ENCODE measurements around the gene PIP4P1. TPM values are rescaled to one million over a fixed set of nuclear protein-coding genes. Genes with fewer than 3 reads are reported as not detected.

PIP4P1 gene
- total and polyA plus RNA-seq, 2 of the 13 experiments (the other 11 are each of a cell fraction or from before 2014, with no cell fraction given), result 33.4 to 47.0 TPM

DNA sequence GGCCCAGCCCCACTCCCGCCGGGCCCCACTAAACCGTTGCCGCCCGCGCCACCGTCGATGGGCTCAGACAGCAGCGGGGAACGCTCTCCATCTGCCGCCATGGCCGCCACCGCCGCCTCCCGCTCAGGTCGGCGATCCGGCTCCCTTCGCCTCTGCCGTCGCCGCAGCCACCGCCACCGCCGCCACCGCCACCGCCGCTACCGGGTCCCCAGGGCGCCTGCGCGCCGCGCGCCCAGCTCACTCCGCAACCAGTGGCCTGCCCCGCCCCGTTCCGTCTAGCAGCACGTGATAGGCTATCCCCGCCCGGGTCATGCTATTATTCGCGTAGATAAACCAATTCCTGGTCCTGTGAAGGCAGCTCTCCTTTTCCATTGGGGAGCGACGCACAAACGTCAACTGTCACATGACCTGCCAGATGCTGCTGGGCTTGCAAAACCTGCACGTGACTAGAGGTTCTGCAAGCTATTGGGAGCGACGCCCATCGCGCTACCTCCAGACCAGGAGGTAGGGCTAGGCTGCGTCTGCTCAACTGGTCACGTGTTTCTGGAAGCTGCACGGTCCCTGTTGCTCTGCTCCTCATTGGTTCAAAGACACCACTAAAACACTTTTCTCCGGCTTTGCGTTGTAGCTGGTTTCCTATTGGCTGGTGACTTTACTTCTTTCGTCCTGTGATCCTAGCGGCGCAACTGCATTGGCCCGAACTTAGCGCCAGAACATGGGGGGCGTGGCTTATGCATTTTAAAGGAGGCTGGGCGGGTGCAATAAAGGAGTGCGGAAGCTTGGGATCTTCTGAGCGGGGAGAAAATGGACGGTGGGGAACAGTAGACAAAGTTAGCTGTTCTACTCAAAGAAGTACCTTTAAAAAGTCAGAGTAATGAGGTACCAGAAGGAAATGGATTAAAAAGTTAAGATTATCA lies at the start of gene PIP4P1 (continued):
- TF ChIP-seq RFX3 (CRISPR knock-in tag; IDR thresholded peaks at IDR 0.05), result no peak
- TF ChIP-seq ZFAT (CRISPR knock-in tag; conservative IDR thresholded peaks at IDR 0.05), result no peak
- peak; percentile 85 for TF ChIP-seq TBX3 (IDR thresholded peaks at IDR 0.05; ENCODE audit: borderline replicate concordance)
- TF ChIP-seq ZNF567 (CRISPR knock-in tag; IDR thresholded peaks at IDR 0.05; ENCODE audit: borderline replicate concordance), result 0 out of 2 replicates have a peak, but pooled peaks have one; percentile 72
- TF ChIP-seq ZNF619 (CRISPR knock-in tag; IDR thresholded peaks at IDR 0.05), result no peak
- TF ChIP-seq ZFP37 (CRISPR knock-in tag; IDR thresholded peaks at IDR 0.05; ENCODE audit: borderline replicate concordance), result peak; percentile 97
- TF ChIP-seq ZNF20 (CRISPR knock-in tag; IDR thresholded peaks at IDR 0.05), result no peak
- TF ChIP-seq, protein P1, sequence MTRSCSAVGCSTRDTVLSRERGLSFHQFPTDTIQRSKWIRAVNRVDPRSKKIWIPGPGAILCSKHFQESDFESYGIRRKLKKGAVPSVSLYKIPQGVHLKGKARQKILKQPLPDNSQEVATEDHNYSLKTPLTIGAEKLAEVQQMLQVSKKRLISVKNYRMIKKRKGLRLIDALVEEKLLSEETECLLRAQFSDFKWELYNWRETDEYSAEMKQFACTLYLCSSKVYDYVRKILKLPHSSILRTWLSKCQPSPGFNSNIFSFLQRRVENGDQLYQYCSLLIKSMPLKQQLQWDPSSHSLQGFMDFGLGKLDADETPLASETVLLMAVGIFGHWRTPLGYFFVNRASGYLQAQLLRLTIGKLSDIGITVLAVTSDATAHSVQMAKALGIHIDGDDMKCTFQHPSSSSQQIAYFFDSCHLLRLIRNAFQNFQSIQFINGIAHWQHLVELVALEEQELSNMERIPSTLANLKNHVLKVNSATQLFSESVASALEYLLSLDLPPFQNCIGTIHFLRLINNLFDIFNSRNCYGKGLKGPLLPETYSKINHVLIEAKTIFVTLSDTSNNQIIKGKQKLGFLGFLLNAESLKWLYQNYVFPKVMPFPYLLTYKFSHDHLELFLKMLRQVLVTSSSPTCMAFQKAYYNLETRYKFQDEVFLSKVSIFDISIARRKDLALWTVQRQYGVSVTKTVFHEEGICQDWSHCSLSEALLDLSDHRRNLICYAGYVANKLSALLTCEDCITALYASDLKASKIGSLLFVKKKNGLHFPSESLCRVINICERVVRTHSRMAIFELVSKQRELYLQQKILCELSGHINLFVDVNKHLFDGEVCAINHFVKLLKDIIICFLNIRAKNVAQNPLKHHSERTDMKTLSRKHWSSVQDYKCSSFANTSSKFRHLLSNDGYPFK (CRISPR knock-in tag; IDR thresholded peaks at IDR 0.05; ENCODE audit: borderline replicate concordance), result peak; percentile 71; the same call in 1 of the 2 replicates
- TF ChIP-seq ZNF383 (CRISPR knock-in tag; IDR thresholded peaks at IDR 0.05; ENCODE audit: borderline replicate concordance), result peak; percentile 94; the same call in 1 of the 2 replicates
- TF ChIP-seq ZNF12 (CRISPR knock-in tag; IDR thresholded peaks at IDR 0.05), result peak; percentile 71; the same call in 1 of the 2 replicates
- TF ChIP-seq, protein P2, sequence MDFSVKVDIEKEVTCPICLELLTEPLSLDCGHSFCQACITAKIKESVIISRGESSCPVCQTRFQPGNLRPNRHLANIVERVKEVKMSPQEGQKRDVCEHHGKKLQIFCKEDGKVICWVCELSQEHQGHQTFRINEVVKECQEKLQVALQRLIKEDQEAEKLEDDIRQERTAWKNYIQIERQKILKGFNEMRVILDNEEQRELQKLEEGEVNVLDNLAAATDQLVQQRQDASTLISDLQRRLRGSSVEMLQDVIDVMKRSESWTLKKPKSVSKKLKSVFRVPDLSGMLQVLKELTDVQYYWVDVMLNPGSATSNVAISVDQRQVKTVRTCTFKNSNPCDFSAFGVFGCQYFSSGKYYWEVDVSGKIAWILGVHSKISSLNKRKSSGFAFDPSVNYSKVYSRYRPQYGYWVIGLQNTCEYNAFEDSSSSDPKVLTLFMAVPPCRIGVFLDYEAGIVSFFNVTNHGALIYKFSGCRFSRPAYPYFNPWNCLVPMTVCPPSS (IDR thresholded peaks at IDR 0.05), result no peak
- no peak for TF ChIP-seq SETDB1 (CRISPR knock-in tag; IDR thresholded peaks at IDR 0.05; ENCODE audit: borderline replicate concordance)
- TF ChIP-seq, protein P3, sequence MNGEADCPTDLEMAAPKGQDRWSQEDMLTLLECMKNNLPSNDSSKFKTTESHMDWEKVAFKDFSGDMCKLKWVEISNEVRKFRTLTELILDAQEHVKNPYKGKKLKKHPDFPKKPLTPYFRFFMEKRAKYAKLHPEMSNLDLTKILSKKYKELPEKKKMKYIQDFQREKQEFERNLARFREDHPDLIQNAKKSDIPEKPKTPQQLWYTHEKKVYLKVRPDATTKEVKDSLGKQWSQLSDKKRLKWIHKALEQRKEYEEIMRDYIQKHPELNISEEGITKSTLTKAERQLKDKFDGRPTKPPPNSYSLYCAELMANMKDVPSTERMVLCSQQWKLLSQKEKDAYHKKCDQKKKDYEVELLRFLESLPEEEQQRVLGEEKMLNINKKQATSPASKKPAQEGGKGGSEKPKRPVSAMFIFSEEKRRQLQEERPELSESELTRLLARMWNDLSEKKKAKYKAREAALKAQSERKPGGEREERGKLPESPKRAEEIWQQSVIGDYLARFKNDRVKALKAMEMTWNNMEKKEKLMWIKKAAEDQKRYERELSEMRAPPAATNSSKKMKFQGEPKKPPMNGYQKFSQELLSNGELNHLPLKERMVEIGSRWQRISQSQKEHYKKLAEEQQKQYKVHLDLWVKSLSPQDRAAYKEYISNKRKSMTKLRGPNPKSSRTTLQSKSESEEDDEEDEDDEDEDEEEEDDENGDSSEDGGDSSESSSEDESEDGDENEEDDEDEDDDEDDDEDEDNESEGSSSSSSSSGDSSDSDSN (CRISPR knock-in tag; IDR thresholded peaks at IDR 0.05), result peak; percentile 48
- TF ChIP-seq ZNF263 (CRISPR knock-in tag; IDR thresholded peaks at IDR 0.05), result peak; percentile 9; the same call in 1 of the 2 replicates
- TF ChIP-seq, protein P4, sequence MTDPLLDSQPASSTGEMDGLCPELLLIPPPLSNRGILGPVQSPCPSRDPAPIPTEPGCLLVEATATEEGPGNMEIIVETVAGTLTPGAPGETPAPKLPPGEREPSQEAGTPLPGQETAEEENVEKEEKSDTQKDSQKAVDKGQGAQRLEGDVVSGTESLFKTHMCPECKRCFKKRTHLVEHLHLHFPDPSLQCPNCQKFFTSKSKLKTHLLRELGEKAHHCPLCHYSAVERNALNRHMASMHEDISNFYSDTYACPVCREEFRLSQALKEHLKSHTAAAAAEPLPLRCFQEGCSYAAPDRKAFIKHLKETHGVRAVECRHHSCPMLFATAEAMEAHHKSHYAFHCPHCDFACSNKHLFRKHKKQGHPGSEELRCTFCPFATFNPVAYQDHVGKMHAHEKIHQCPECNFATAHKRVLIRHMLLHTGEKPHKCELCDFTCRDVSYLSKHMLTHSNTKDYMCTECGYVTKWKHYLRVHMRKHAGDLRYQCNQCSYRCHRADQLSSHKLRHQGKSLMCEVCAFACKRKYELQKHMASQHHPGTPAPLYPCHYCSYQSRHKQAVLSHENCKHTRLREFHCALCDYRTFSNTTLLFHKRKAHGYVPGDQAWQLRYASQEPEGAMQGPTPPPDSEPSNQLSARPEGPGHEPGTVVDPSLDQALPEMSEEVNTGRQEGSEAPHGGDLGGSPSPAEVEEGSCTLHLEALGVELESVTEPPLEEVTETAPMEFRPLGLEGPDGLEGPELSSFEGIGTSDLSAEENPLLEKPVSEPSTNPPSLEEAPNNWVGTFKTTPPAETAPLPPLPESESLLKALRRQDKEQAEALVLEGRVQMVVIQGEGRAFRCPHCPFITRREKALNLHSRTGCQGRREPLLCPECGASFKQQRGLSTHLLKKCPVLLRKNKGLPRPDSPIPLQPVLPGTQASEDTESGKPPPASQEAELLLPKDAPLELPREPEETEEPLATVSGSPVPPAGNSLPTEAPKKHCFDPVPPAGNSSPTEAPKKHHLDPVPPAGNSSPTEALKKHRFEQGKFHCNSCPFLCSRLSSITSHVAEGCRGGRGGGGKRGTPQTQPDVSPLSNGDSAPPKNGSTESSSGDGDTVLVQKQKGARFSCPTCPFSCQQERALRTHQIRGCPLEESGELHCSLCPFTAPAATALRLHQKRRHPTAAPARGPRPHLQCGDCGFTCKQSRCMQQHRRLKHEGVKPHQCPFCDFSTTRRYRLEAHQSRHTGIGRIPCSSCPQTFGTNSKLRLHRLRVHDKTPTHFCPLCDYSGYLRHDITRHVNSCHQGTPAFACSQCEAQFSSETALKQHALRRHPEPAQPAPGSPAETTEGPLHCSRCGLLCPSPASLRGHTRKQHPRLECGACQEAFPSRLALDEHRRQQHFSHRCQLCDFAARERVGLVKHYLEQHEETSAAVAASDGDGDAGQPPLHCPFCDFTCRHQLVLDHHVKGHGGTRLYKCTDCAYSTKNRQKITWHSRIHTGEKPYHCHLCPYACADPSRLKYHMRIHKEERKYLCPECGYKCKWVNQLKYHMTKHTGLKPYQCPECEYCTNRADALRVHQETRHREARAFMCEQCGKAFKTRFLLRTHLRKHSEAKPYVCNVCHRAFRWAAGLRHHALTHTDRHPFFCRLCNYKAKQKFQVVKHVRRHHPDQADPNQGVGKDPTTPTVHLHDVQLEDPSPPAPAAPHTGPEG (CRISPR knock-in tag; IDR thresholded peaks at IDR 0.05), result no peak; the same call in none of the 2 replicates
